Osteoblast (primary cell): ENCODE measurements around the gene CNTFR. TPM values are rescaled to one million over a fixed set of nuclear protein-coding genes. Genes with fewer than 3 reads are reported as not detected.

Source experiments
- DNase-seq: peaks from one replicate; pipeline ENCODE4 v3.0.0; 2011; ENCODE audit warnings: low spot score, mixed read lengths; ENCODE audit not compliant: insufficient read length; ENCODE audit errors: missing footprints
- H2AFZ ChIP-seq: 2 replicates; pipeline ENCODE4 v1.6.0; 2011; ENCODE audit warnings: mild to moderate bottlenecking, low read length
- H3K27ac ChIP-seq: 2 replicates; pipeline ENCODE4 v1.5.1; 2011; ENCODE audit warnings: mild to moderate bottlenecking, low read depth, low read length, moderate library complexity
- H3K27me3 ChIP-seq: 2 replicates; pipeline ENCODE4 v1.6.0; 2012; ENCODE audit warnings: mild to moderate bottlenecking, control low read depth, inconsistent platforms, low read length, moderate library complexity; ENCODE audit not compliant: insufficient read depth
- H3K36me3 ChIP-seq: 2 replicates; pipeline ENCODE4 v1.5.1; 2011; ENCODE audit warnings: mild to moderate bottlenecking, low read length, control low read depth, moderate library complexity; ENCODE audit not compliant: insufficient read depth
- H3K4me1 ChIP-seq: 2 replicates; pipeline ENCODE4 v1.5.1; 2011; ENCODE audit warnings: mild to moderate bottlenecking, low read length, control low read depth, moderate library complexity; ENCODE audit not compliant: insufficient read depth
- H3K4me2 ChIP-seq: 2 replicates; pipeline ENCODE4 v1.6.0; 2011; ENCODE audit warnings: mild to moderate bottlenecking, low read length; ENCODE audit not compliant: insufficient read depth
- H3K4me3 ChIP-seq: fragments of 200-600 bp; sonication (generic); 3 replicates; pipeline ENCODE4 v1.5.1; 2012; ENCODE audit warnings: mild to moderate bottlenecking, low read length, inconsistent platforms; ENCODE audit not compliant: insufficient read depth
- H3K79me2 ChIP-seq: 2 replicates; pipeline ENCODE4 v1.6.0; 2012; ENCODE audit warnings: mild to moderate bottlenecking, low read length, control low read depth, inconsistent platforms; ENCODE audit not compliant: insufficient read depth
- H3K9me3 ChIP-seq: 2 replicates; pipeline ENCODE4 v1.5.1; 2011; ENCODE audit warnings: low read depth, low read length, control low read depth
- H4K20me1 ChIP-seq: 2 replicates; pipeline ENCODE4 v1.6.0; 2012; ENCODE audit warnings: mild to moderate bottlenecking, low read length, control low read depth; ENCODE audit not compliant: insufficient read depth
- total RNA-seq: library from RNA; depleted of rRNA; stranded (reverse); fragments of >200 nt; gene quantifications from 2 replicates; pipeline ENCODE4 v1.2.3, GENCODE V29; 2012
- TF ChIP-seq, protein P1 (sequence below): IDR thresholded peaks from 2 replicates; pipeline ENCODE4 v1.5.1; 2011; ENCODE audit warnings: mild to moderate bottlenecking, low read depth, low read length, moderate library complexity; ENCODE audit errors: extremely low read depth

Gene CNTFR
- total RNA-seq, 1 donor: not detected

DNA sequence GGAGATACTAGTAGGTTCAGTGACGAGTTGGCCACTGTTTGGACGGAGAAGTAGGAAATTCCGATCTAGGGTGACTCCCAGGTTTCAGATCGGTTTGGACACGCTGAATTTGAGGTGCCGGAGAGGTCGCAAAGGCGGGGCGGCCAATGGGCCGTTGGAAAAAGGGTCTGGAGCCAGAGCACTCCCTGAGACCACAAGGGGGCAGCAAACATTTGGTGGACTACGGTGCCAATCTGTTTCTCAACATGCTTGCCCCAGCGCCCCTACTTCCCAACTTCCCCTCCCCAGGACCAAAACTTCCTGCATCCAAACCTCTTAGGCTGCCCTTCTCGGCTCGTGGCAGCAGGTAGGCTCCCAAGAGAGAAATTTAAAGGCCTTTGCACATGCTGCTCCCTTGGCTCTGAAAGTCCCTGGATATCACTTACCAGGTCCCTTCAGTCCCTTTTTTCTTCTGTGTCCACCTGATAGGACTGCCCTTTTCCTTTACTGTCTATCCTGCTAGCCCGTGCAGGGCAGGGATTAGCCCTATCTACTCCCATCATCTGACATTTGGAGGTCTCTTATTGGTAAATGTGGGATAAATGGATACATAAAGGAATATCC is 23.4 kb upstream of the CNTFR start:
- Histone ChIP-seq H3K79me2 (peaks cover 11% of the 10 kb centered on the region), H4K20me1 (no peaks in the 10 kb centered on the region), H3K9me3 (no peaks in the 10 kb centered on the region), H3K36me3 (peaks cover 40% of the 10 kb centered on the region), H3K27me3 (no peaks in the 10 kb centered on the region), H3K27ac (peak overlapping the region; percentile 85), H3K4me2 (peak overlapping the region; percentile 83), H3K4me3 (peak overlapping the region; percentile 94), H2AFZ (peak overlapping the region; percentile 86), H3K4me1 (peaks cover 12% of the 10 kb centered on the region)
- DNase-seq: peak; percentile 94
- TF ChIP-seq, protein P1, sequence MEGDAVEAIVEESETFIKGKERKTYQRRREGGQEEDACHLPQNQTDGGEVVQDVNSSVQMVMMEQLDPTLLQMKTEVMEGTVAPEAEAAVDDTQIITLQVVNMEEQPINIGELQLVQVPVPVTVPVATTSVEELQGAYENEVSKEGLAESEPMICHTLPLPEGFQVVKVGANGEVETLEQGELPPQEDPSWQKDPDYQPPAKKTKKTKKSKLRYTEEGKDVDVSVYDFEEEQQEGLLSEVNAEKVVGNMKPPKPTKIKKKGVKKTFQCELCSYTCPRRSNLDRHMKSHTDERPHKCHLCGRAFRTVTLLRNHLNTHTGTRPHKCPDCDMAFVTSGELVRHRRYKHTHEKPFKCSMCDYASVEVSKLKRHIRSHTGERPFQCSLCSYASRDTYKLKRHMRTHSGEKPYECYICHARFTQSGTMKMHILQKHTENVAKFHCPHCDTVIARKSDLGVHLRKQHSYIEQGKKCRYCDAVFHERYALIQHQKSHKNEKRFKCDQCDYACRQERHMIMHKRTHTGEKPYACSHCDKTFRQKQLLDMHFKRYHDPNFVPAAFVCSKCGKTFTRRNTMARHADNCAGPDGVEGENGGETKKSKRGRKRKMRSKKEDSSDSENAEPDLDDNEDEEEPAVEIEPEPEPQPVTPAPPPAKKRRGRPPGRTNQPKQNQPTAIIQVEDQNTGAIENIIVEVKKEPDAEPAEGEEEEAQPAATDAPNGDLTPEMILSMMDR: peak; percentile 93

DNA sequence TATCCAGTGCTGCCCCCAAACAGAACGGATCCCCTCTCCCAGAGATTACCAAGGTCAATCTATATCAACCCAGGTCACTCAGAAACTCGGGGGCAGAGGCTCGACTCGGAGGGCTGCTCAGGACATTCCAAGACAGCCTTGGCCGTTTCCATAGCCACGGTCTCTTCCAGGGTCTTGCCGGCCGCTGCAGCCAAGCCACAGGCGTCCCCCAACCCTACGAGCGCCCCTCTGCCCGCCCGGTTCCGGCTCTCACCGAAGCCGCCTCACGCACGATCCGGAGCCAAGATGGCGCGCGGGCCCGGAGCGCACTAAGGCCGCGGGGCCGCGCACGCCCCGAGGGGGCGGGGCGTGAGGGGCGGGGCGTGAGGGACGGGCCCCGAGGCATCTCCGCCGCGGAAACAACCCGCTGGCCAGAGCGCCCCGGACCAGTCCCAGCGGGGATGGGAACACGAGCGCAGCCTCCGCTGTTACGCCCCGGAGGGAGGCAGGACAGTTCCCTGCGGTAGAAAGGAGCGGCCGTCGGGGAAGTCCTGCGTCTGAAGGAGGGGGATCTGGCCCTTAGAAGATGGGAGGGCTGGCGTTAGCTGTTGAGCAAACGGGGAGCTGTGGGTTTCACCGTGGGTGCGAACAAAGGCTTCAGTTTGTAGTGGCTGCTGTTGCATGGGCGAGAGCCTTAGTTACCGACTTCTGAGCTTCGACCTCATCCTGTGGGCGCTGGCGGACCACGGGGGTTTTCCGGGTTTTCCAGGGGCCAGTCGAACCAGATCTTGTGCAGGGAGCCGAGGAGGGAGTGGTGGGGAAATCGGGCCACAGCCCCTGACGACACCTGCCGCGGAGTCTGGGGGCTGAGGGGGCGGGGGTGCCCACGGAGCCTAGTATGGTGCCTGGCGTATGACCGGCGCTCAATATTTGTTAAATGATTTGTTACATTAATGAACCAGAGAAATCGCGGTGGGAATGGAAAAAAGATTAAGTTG is 22.6 kb upstream of the CNTFR start, which contains the start of gene RPP25L:
Gene RPP25L, minus strand, starts transcription at position 287 of the 977 bp plus-strand sequence. CDS start 801 bp downstream, outside the sequence.
- DNase-seq: peak; percentile 100
- peak within 1 kb of the TSS; percentile 83 for H3K4me2 ChIP-seq
- H3K27ac ChIP-seq: peak within 1 kb of the TSS; percentile 85
- TF ChIP-seq, protein P1: no peak
- peaks cover 11% of the 10 kb centered on the region for H3K79me2 ChIP-seq
- peaks cover 12% of the 10 kb centered on the region for H3K4me1 ChIP-seq
- H2AFZ ChIP-seq: peak within 1 kb of the TSS; percentile 96
- H4K20me1 ChIP-seq: no peaks in the 10 kb centered on the region
- H3K36me3 ChIP-seq: peaks cover 32% of the 10 kb centered on the region
- H3K4me3 ChIP-seq: peak within 1 kb of the TSS; percentile 94
- H3K27me3 ChIP-seq: no peaks in the 10 kb centered on the region
- H3K9me3 ChIP-seq: no peaks in the 10 kb centered on the region

DNA sequence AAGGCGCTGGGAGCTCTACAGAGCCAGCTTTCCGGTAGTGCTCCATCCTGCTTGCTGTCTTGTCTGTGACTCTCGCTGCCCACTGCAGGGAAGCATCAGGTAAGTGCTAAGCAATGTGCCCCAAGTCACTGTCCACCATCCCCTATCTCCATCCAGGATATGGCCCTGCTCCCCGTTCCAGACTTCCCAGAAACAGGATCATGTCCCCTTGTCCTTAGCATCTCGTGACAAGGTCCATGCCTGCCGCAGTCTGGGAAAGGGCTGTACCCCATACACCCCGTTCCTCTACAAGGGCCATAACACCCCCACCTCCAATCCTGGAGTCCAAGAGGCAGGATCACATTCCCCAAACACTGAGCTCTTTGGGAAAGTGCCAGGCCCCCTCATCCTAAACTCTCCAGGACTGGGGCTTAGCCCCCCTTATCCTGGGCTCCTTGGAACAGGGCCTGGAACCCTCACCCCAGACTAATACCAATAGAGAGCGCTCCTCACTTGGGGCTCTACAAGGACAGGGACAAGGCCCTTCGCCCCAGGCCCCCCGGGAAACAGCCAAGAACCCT is 21.8 kb upstream of the CNTFR start:
- peaks cover 11% of the 10 kb centered on the region for H3K79me2 ChIP-seq
- no peaks in the 10 kb centered on the region for H4K20me1 ChIP-seq
- H3K27ac ChIP-seq: peak overlapping the region; percentile 85
- peak overlapping the region; percentile 83 for H3K4me2 ChIP-seq
- H3K4me1 ChIP-seq: peaks cover 12% of the 10 kb centered on the region
- no peak for DNase-seq
- peak overlapping the region; percentile 94 for H3K4me3 ChIP-seq
- H3K27me3 ChIP-seq: no peaks in the 10 kb centered on the region
- peak overlapping the region; percentile 96 for H2AFZ ChIP-seq
- TF ChIP-seq, protein P1: no peak
- no peaks in the 10 kb centered on the region for H3K9me3 ChIP-seq
- peaks cover 24% of the 10 kb centered on the region for H3K36me3 ChIP-seq
